AG04450 (cell line): ENCODE measurements around the gene CDH4. TPM values are rescaled to one million over a fixed set of nuclear protein-coding genes. Genes with fewer than 3 reads are reported as not detected.

Experiments used
- CTCF ChIA-PET: fragments of 300-600, 350-600 bp; formaldehyde crosslinking; extraction: SDS; loops from one replicate; lab custom pipeline; 2022; ENCODE audit warnings: antibody characterized with exemption, inconsistent platforms; lab: Charles Lee
- POLR2A ChIA-PET: fragments of 350-600 bp; formaldehyde crosslinking; extraction: SDS; loops from one replicate; lab custom pipeline; 2021; ENCODE audit warnings: antibody characterized with exemption, inconsistent platforms; lab: Yijun Ruan, JAX
- DNase-seq: peaks from one replicate; pipeline ENCODE4 v3.0.0-alpha.2; 2011; ENCODE audit warnings: low read depth, low spot score
- H3K27ac ChIP-seq: one replicate; pipeline ENCODE4 v1.5.1; 2012; ENCODE audit warnings: low read depth, low read length, control low read depth
- H3K27me3 ChIP-seq: one replicate; pipeline ENCODE4 v1.6.0; 2012; ENCODE audit warnings: low read length; ENCODE audit not compliant: control insufficient read depth, insufficient read depth
- H3K4me3 ChIP-seq: 2 replicates; pipeline ENCODE4 v1.5.1; 2011; ENCODE audit warnings: mild to moderate bottlenecking, low read depth, low read length, control low read depth
- H3K9me3 ChIP-seq: 2 replicates; pipeline ENCODE4 v1.5.1; 2012; ENCODE audit warnings: low read length; ENCODE audit not compliant: control insufficient read depth, insufficient read depth
- CTCF ChIP-seq: IDR thresholded peaks from 2 replicates; pipeline ENCODE4 v1.5.1; 2011; ENCODE audit warnings: low read depth, low read length, control low read depth, inconsistent platforms
- polyA plus RNA-seq: library from polyadenylated mRNA; depleted of rRNA; stranded (reverse); fragments of >200 nt; gene quantifications from 2 replicates; pipeline ENCODE4 v1.2.3, GENCODE V29; 2011

Gene CDH4
- polyA plus RNA-seq, 1 experiment, result 1.6 TPM

GRCh38 chr20:61857884-61858283, 605.8 kb downstream of the CDH4 start:
- Histone ChIP-seq H3K9me3 (no peaks in the 10 kb centered on the region; the same call in 1 of the 2 replicates), H3K27ac (no peak overlapping the region), H3K27me3 (no peaks in the 10 kb centered on the region), H3K4me3 (no peak overlapping the region)
- no peak for TF ChIP-seq CTCF
- CTCF ChIA-PET, result no interaction called here
- no peak for DNase-seq
- POLR2A ChIA-PET, result no interaction called here

- ChIA-PET CTCF (no interaction called here), POLR2A (no interaction called here)
- no peaks in the 10 kb centered on the region for H3K27me3 ChIP-seq
- no peaks in the 10 kb centered on the region; the same call in 1 of the 2 replicates for H3K9me3 ChIP-seq
- no peak for TF ChIP-seq CTCF
- H3K4me3 ChIP-seq, result no peak overlapping the region
- DNase-seq, result no peak
- H3K27ac ChIP-seq, result no peak overlapping the region
Observed at GRCh38 chr20:61859767-61860166, 607.7 kb downstream of the CDH4 start.

GRCh38 chr20:61860260-61860987, 608.4 kb downstream of the CDH4 start:
- POLR2A ChIA-PET, result no interaction called here
- Histone ChIP-seq H3K4me3 (no peak overlapping the region), H3K27me3 (no peaks in the 10 kb centered on the region), H3K27ac (no peak overlapping the region), H3K9me3 (no peaks in the 10 kb centered on the region; the same call in 1 of the 2 replicates)
- DNase-seq, result no peak
- TF ChIP-seq CTCF, result no peak
- CTCF ChIA-PET, result no interaction called here

GRCh38 chr20:61861054-61861841, 609.2 kb downstream of the CDH4 start:
- ChIA-PET POLR2A (no interaction called here), CTCF (no interaction called here)
- peaks cover 2% of the 10 kb centered on the region for H3K27me3 ChIP-seq
- H3K27ac ChIP-seq, result no peak overlapping the region
- no peak for DNase-seq
- H3K4me3 ChIP-seq, result no peak overlapping the region
- H3K9me3 ChIP-seq, result no peaks in the 10 kb centered on the region; the same call in 1 of the 2 replicates
- no peak for TF ChIP-seq CTCF

GRCh38 chr20:61861858-61862257, 609.8 kb downstream of the CDH4 start:
- DNase-seq, result no peak
- ChIA-PET POLR2A (no interaction called here), CTCF (no interaction called here)
- Histone ChIP-seq H3K9me3 (no peaks in the 10 kb centered on the region; the same call in 1 of the 2 replicates), H3K27me3 (peaks cover 3% of the 10 kb centered on the region), H3K27ac (no peak overlapping the region), H3K4me3 (no peak overlapping the region)
- no peak for TF ChIP-seq CTCF
